SHP77 (cell line): ENCODE results near the gene TTLL11.
A peak's percentile ranks its signal among the peaks of the same experiment; 100 is the strongest.
"Not testable (repeated sequence)": the region's sequence is repeated elsewhere in the genome, so short reads cannot be mapped to it uniquely, and the experiment has no call there.

Experiments
- DNase-seq, 2 experiments: peaks; one replicate each; lab custom pipeline; 2025; lab: John Stamatoyannopoulos, UW

Gene TTLL11

GRCh38 chr9:122125509-122126330 lies 32.6 kb upstream of the TTLL11 start:
- DNase-seq: no peak

- DNase-seq: peak; percentile 57 to 69
Observed at GRCh38 chr9:122125158-122125508, 32.0 kb upstream of the TTLL11 start.

GRCh38 chr9:122124528-122124927 lies 31.4 kb upstream of the TTLL11 start:
- DNase-seq: no peak

GRCh38 chr9:122124048-122124447 lies 30.9 kb upstream of the TTLL11 start:
- DNase-seq: no peak

GRCh38 chr9:122122903-122123632 lies 30.0 kb upstream of the TTLL11 start:
- peak; percentile 59 to 61 for DNase-seq

- DNase-seq: no peak
Observed at GRCh38 chr9:122122468-122122867, 29.4 kb upstream of the TTLL11 start.

- DNase-seq: no peak
Observed at GRCh38 chr9:122121931-122122330, 28.8 kb upstream of the TTLL11 start.

GRCh38 chr9:122121391-122121790 lies 28.3 kb upstream of the TTLL11 start:
- no peak for DNase-seq

GRCh38 chr9:122120316-122121071 lies 27.4 kb upstream of the TTLL11 start:
- DNase-seq: no peak

GRCh38 chr9:122119721-122120120 lies 26.6 kb upstream of the TTLL11 start:
- DNase-seq: no peak

GRCh38 chr9:122119166-122119521 lies 26.0 kb upstream of the TTLL11 start:
- no peak for DNase-seq

- no peak for DNase-seq
Observed at GRCh38 chr9:122118343-122119165, 25.4 kb upstream of the TTLL11 start.

GRCh38 chr9:122117241-122117640 lies 24.1 kb upstream of the TTLL11 start:
- DNase-seq: not testable (repeated sequence)

- no peak for DNase-seq
Observed at GRCh38 chr9:122116448-122117173, 23.5 kb upstream of the TTLL11 start.

- no peak for DNase-seq
Observed at GRCh38 chr9:122116040-122116439, 22.9 kb upstream of the TTLL11 start.

- DNase-seq: no peak
Observed at GRCh38 chr9:122115176-122116035, 22.3 kb upstream of the TTLL11 start.

- no peak for DNase-seq
Observed at GRCh38 chr9:122113574-122113973, 20.5 kb upstream of the TTLL11 start.

GRCh38 chr9:122112238-122112637 lies 19.1 kb upstream of the TTLL11 start:
- DNase-seq: no peak

- no peak for DNase-seq
Observed at GRCh38 chr9:122111413-122112085, 18.4 kb upstream of the TTLL11 start.
